SJCRH30 (cell line): Measurements from ENCODE around the gene LSAMP. TPM values are rescaled to one million over a fixed set of nuclear protein-coding genes. Genes with fewer than 3 reads are reported as not detected.

Experiments used
- DNase-seq, 2 experiments: peaks; one replicate each; pipeline ENCODE4 v3.0.0-alpha.2; 2015 to 2020
- H3K27ac ChIP-seq: fragments of 250-450 bp; sonication (Bioruptor Pico); 2 replicates; pipeline ENCODE4 v1.5.1; 2020; ENCODE audit warnings: mild to moderate bottlenecking, moderate library complexity
- H3K27me3 ChIP-seq: fragments of 250-450 bp; sonication (Bioruptor Pico); 2 replicates; pipeline ENCODE4 v1.5.1; 2020; ENCODE audit warnings: mild to moderate bottlenecking, moderate library complexity
- H3K36me3 ChIP-seq: fragments of 250-450 bp; sonication (Bioruptor Pico); 2 replicates; pipeline ENCODE4 v1.5.1; 2020; ENCODE audit warnings: mild to moderate bottlenecking, moderate library complexity
- H3K4me1 ChIP-seq: fragments of 250-450 bp; sonication (Bioruptor Pico); 2 replicates; pipeline ENCODE4 v1.5.1; 2020; ENCODE audit warnings: mild to moderate bottlenecking, moderate library complexity
- H3K4me3 ChIP-seq: fragments of 250-450 bp; sonication (Bioruptor Pico); 2 replicates; pipeline ENCODE4 v1.5.1; 2020; ENCODE audit warnings: mild to moderate bottlenecking, moderate library complexity
- H3K9me3 ChIP-seq: fragments of 250-450 bp; sonication (Bioruptor Pico); replicated peaks from 2 replicates; pipeline ENCODE4 v1.5.1; 2020; ENCODE audit warnings: mild to moderate bottlenecking, moderate library complexity
- total RNA-seq: library from RNA; depleted of rRNA; stranded (reverse); fragments of >200 nt; shearing (Covaris generic); gene quantifications from 2 replicates; pipeline ENCODE4 v1.2.3, GENCODE V29; 2014

LSAMP gene
- total RNA-seq, 1 experiment from 2014 or later = 0.02 TPM

DNA sequence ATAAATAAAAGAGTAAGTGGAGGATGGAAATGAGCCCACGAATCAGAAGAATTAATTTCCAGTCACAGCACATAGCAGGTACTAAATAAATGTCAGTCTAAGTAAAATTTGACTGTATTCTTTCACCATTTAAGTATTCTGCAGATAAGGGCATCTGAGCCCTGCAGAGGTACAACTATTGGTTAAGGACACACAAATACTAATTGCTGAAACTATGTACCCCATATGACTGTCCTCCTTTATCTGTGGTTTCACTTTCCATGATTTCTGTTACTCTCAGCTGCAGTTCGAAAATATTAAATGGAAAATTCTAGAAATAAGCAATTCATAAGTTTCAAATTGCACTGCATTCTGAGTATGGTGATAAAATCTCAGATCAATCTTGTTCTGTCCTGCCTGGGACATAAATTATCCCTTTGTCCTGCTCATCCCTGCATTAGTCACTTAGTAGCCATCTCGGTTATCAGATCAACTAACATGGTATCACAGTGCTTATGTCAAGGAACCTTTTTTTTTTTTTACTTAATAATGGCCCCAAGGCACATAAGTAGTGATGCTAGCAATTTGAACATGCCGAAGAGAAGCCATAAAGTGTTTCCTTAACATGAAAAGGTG, 95.1 kb downstream of the LSAMP start:
- H3K9me3 ChIP-seq = no peaks in the 10 kb centered on the region
- H3K4me3 ChIP-seq = no peak overlapping the region
- H3K36me3 ChIP-seq = no peaks in the 10 kb centered on the region
- H3K4me1 ChIP-seq = no peaks in the 10 kb centered on the region
- no peak overlapping the region for H3K27ac ChIP-seq
- DNase-seq = no peak
- H3K27me3 ChIP-seq = no peaks in the 10 kb centered on the region; the same call in 1 of the 2 replicates

- no peaks in the 10 kb centered on the region; the same call in 1 of the 2 replicates for H3K27me3 ChIP-seq
- DNase-seq = no peak
- no peaks in the 10 kb centered on the region for H3K4me1 ChIP-seq
- H3K36me3 ChIP-seq = no peaks in the 10 kb centered on the region
- H3K4me3 ChIP-seq = no peak overlapping the region
- H3K9me3 ChIP-seq = no peaks in the 10 kb centered on the region
- H3K27ac ChIP-seq = no peak overlapping the region
Measured at GRCh38 chr3:116348216-116348615, 97.1 kb downstream of the LSAMP start.

DNA sequence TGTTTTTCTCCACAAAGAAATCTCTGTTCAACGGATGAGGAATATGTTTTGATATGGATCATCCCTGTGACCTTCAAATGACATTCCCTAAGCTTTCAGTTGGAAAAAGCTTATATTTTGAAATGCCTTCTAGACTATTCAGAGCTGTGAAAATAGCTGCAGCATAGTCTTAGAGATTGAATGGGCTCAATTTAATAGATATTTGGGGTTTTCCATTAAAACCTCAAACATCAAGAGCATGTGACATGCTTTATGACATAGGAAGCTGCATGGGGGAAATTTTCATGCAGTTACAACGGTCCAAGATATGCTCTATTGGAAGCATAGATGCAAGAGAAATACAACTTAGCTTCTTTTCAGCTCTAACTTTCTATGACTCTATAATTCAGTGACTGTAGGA, 102.8 kb downstream of the LSAMP start:
- no peaks in the 10 kb centered on the region for H3K4me1 ChIP-seq
- H3K36me3 ChIP-seq = no peaks in the 10 kb centered on the region
- DNase-seq = no peak
- no peak overlapping the region for H3K4me3 ChIP-seq
- H3K27ac ChIP-seq = no peak overlapping the region
- no peaks in the 10 kb centered on the region for H3K27me3 ChIP-seq
- H3K9me3 ChIP-seq = no peaks in the 10 kb centered on the region

DNA sequence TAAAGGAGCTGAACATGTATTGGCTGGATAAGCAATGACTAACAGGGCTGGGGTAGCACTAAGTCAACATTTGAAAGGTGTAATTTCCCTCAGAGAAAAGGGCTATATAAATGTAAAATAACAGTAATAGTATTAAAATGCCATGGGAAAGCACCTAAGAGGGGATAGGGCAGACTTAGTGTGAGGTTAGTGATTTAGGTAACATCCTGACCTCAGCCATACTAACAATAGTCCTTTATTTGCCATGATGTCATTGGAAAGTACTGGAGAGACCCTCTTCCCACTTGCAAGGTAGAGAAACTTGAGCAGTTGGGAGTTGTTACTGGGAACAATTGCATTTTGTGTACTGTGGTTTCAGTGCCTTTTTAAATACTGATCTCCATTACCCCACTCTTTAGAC, 103.4 kb downstream of the LSAMP start:
- no peak overlapping the region for H3K4me3 ChIP-seq
- no peaks in the 10 kb centered on the region for H3K4me1 ChIP-seq
- DNase-seq = peak in 1 of 2 experiments; percentile 17

GRCh38 chr3:116341381-116341780, 103.9 kb downstream of the LSAMP start:
- DNase-seq = no peak
- H3K4me3 ChIP-seq = no peak overlapping the region
- H3K36me3 ChIP-seq = no peaks in the 10 kb centered on the region
- no peak overlapping the region for H3K27ac ChIP-seq
- H3K9me3 ChIP-seq = no peaks in the 10 kb centered on the region
- H3K4me1 ChIP-seq = no peaks in the 10 kb centered on the region
- H3K27me3 ChIP-seq = no peaks in the 10 kb centered on the region

More for the DNA sequence above, 103.4 kb downstream of the LSAMP start:
- Histone ChIP-seq H3K36me3 (no peaks in the 10 kb centered on the region), H3K27me3 (no peaks in the 10 kb centered on the region), H3K27ac (no peak overlapping the region), H3K9me3 (no peaks in the 10 kb centered on the region)

DNA sequence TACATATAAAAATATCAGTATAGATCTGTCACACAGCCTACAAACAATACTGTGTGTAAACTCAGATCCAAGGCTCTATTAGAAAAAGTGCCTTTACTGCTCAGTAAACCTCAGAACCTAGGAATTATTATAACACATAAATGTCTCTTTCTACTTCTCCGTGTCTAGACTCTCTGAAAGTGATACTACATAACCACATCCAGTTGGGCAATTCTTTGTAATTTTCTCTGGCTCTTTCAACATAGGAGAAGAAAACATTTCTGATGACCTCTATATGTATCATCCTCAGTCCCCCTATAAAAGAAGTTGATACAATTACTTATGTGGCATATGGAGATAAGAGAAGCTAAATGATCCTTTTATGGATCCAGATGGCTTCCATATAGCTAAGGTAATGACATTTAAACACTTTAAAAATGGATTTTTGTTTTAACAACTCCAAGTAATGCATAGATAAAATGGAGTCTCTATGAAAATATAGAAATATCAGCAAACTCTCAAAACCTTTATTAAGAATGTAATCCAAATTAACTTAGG, 104.5 kb downstream of the LSAMP start:
- no peak overlapping the region for H3K27ac ChIP-seq
- DNase-seq = no peak
- H3K4me1 ChIP-seq = no peaks in the 10 kb centered on the region

GRCh38 chr3:116339441-116340028, 105.8 kb downstream of the LSAMP start:
- Histone ChIP-seq H3K9me3 (no peaks in the 10 kb centered on the region), H3K27me3 (no peaks in the 10 kb centered on the region), H3K27ac (no peak overlapping the region), H3K36me3 (no peaks in the 10 kb centered on the region), H3K4me1 (no peaks in the 10 kb centered on the region), H3K4me3 (no peak overlapping the region)
- no peak for DNase-seq

More for the DNA sequence above, 104.5 kb downstream of the LSAMP start:
- no peaks in the 10 kb centered on the region for H3K27me3 ChIP-seq
- no peaks in the 10 kb centered on the region for H3K9me3 ChIP-seq
- H3K4me3 ChIP-seq = no peak overlapping the region
- no peaks in the 10 kb centered on the region for H3K36me3 ChIP-seq

DNA sequence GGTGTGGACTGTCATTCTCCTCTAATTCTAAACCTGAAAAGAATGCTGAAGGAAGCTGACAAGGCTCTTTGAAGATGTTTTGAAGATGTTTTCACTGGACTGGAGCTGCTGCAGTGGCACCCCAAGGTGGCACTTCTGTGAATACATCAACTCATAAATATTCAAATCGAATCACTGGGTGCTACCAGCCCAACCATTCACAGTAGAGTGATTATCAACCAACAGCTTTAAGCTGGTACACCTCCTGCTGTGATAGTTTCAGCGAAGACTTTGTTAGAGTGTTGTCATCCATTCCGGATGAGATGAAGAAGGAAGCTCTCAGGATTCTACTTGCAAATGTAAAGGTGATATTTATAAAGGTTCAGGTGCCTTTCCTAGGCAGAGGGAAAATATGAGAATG, 106.6 kb downstream of the LSAMP start:
- Histone ChIP-seq H3K4me1 (no peaks in the 10 kb centered on the region), H3K36me3 (no peaks in the 10 kb centered on the region), H3K9me3 (no peaks in the 10 kb centered on the region), H3K27ac (no peak overlapping the region), H3K27me3 (no peaks in the 10 kb centered on the region), H3K4me3 (no peak overlapping the region)
- DNase-seq = no peak

DNA sequence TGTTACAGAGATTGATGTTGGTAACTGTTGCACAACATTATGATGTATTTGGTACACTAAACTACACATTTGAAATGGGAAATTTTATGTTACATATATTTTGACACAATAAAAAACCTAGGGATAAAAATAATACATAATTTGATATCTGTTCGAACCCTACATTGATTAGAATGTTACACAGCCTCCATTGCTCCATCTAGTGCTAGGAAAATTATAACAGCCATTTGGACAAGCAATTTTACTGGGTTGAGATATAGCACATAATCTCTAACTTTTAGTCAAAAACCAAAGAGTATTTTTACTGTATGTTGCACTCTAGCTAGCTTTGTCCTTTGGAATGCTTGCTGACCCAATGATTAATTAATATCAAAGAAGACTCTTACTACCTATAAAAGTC, 108.1 kb downstream of the LSAMP start:
- Histone ChIP-seq H3K4me1 (no peaks in the 10 kb centered on the region), H3K36me3 (no peaks in the 10 kb centered on the region), H3K9me3 (no peaks in the 10 kb centered on the region), H3K4me3 (no peak overlapping the region), H3K27me3 (no peaks in the 10 kb centered on the region), H3K27ac (no peak overlapping the region)
- DNase-seq = peak in 1 of 2 experiments; percentile 4

- no peak overlapping the region for H3K4me3 ChIP-seq
- H3K4me1 ChIP-seq = no peaks in the 10 kb centered on the region
- DNase-seq = no peak
- no peaks in the 10 kb centered on the region for H3K9me3 ChIP-seq
- no peak overlapping the region for H3K27ac ChIP-seq
- no peaks in the 10 kb centered on the region for H3K36me3 ChIP-seq
- no peaks in the 10 kb centered on the region for H3K27me3 ChIP-seq
Measured at GRCh38 chr3:116331380-116331779, 113.9 kb downstream of the LSAMP start.

DNA sequence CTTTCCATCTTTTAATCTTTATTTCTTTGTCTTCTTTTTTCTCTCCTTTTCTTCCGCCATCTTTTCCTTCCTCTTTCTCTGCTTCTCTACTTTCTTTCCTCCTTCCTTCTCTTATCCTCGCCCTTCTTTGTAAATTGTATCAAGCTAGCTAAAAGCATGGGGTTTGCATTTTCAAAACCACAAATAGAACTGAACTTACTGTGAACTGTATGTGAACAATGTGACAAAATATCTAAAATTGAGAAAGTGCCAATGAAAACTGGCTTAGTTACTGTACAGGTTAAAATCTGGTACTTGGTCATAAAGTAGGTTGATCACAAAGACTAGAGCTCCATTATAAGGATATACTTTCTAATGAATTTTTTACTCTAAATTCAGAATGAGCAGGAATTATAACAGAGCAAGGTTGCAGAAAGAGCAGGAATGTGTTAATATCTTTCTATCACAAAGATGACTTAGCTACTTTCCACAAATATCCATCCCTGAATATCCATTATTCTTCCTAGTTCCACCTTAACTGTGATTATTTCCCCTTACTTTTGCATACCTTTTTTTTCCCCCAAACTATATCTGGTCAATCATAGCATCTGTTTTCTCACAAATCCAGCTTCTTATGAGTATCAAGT, 122.4 kb downstream of the LSAMP start:
- DNase-seq = no peak
- Histone ChIP-seq H3K27ac (no peak overlapping the region), H3K9me3 (no peaks in the 10 kb centered on the region), H3K4me3 (no peak overlapping the region), H3K4me1 (peaks cover 8% of the 10 kb centered on the region), H3K27me3 (no peaks in the 10 kb centered on the region), H3K36me3 (no peaks in the 10 kb centered on the region)

DNA sequence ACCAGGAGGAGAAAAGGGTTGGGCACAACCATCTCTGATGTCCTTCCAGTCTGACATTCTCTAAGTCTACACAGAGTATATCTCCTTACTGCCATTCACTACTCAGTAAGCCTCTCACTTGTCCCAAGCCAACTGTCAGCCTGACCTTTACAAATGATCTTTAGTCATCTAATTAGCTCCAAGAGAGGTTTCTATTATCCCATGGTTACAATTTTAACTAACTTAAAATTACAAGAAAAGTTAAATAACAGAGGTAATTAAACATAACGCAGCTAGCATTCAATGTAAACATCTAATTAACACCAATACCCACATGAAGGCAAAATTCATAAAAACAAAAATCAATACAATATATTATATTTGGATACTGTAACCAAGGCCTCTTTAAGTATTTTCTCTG, 126.9 kb downstream of the LSAMP start:
- peak in 1 of 2 experiments; percentile 28 for DNase-seq
- Histone ChIP-seq H3K4me3 (no peak overlapping the region), H3K4me1 (peaks cover 8% of the 10 kb centered on the region), H3K9me3 (no peaks in the 10 kb centered on the region), H3K36me3 (no peaks in the 10 kb centered on the region), H3K27me3 (no peaks in the 10 kb centered on the region), H3K27ac (peak overlapping the region; percentile 63)

GRCh38 chr3:116316771-116317170, 128.5 kb downstream of the LSAMP start:
- no peak overlapping the region for H3K27ac ChIP-seq
- no peaks in the 10 kb centered on the region for H3K27me3 ChIP-seq
- no peaks in the 10 kb centered on the region for H3K36me3 ChIP-seq
- no peak overlapping the region for H3K4me3 ChIP-seq
- no peaks in the 10 kb centered on the region for H3K9me3 ChIP-seq
- no peak for DNase-seq
- peaks cover 8% of the 10 kb centered on the region for H3K4me1 ChIP-seq

- no peaks in the 10 kb centered on the region for H3K27me3 ChIP-seq
- no peak overlapping the region for H3K4me3 ChIP-seq
- peaks cover 8% of the 10 kb centered on the region for H3K4me1 ChIP-seq
- DNase-seq = no peak
- H3K9me3 ChIP-seq = no peaks in the 10 kb centered on the region
- no peaks in the 10 kb centered on the region for H3K36me3 ChIP-seq
- H3K27ac ChIP-seq = no peak overlapping the region
Measured at GRCh38 chr3:116314476-116314875, 130.8 kb downstream of the LSAMP start.

DNA sequence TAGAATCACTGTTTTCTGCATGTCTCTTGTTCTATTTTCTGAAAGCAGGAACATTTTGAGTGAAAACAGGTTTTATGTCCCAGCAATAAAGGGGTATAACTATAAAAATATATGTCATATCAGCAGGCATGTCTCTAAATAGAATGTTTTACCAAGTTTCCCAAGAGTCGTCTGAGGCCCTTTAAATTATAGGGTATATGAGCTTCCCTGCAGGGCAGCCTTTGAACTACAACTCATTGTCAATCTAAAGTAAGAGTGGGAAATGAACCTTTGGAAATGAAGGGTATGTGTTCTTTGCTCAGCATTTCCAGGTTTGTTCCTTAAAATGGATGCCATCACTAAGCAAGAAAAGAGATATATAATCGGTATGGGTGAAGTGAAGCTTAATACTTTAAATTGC, 138.6 kb downstream of the LSAMP start:
- Histone ChIP-seq H3K9me3 (no peaks in the 10 kb centered on the region), H3K4me1 (no peaks in the 10 kb centered on the region), H3K36me3 (no peaks in the 10 kb centered on the region), H3K27me3 (no peaks in the 10 kb centered on the region), H3K27ac (no peak overlapping the region), H3K4me3 (no peak overlapping the region)
- DNase-seq = no peak
